HG03103 (cell line): ENCODE data around the gene RFWD3.
"Not testable (repeated sequence)": the region's sequence is repeated elsewhere in the genome, so short reads cannot be mapped to it uniquely, and the experiment has no call there.

Experiments used
- ATAC-seq: cut with Tn5 transposase; IDR thresholded peaks from one replicate; pipeline ENCODE4 v1.9.1; 2021; ENCODE audit warnings: low read depth; ENCODE audit not compliant: unreplicated experiment

RFWD3 gene

DNA sequence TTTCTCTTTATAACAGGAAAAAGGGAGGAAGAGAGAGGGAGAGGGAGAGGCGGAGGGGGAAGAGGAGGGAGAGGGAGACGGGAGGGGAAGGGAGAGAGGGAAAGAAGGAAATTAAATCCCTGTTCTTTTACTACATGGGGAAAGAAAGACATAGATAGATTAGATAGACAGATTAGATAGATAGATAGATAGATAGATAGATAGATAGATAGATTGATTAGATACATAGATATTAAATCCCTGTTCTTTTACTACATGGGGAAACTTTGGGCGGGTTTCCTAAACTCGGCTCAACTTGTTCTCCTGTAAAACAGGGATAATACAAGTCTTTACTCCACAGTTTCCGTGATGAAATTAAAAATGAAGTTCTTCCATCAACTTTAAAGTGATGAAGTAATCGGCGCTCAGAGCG lies 661 bp downstream of the RFWD3 start:
- no peak for ATAC-seq

DNA sequence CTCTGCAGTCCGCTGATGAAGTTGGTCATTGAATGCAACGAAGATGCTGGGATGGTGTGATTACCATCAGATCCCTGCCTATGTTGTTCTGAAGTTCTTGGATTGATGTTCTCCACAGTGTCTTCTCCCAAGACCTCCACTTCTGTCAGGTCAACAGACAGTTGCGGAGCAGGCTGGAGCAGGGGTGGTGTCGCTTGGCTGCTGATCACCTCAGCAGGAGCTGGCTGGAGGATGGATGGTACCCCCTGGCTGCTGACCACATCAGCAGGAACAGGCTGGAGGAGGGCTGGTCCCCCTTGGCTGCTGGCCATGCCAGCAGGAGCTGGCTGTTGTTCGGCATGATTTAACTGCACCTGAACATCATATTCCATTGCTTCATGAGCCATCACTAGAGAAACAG lies 5.6 kb downstream of the RFWD3 start:
- ATAC-seq = no peak

DNA sequence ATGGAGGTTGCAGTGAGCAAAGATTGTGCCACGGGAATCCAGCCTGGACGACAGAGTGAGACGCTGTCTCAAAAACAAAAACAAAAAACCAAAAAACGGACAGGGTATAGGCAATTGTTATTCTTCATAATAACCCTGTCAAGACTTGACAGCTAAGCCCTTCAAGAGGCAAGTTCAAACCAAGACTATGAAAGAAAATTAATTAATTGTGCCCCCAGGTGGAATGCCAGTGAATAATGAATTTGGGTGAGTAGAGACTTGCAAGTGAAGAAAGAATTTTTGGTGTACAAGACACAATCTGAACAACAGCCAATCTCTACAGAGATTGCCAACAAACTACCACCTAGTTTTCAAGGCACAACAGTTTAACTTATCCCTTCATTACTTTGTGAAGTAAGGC lies 6.3 kb downstream of the RFWD3 start:
- ATAC-seq = no peak

DNA sequence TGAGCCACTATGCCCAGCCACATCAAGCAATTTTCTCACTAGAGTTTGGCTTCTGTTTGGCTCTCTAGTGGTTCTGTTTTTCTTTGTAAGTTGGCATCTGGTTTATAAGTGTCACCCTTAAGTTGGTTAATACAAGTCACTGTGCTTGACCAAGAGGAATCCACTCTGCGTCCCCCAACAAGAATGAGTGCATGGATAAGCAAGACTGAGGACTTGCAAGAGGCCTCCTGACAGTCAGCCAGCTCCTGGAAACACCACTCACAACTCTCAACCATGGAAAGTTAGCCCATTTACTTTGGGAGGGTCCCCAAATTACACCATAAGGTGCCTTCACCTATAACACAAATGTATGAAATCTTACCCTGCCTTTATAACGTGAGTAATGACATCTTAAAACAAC lies 7.6 kb downstream of the RFWD3 start:
- no peak for ATAC-seq

DNA sequence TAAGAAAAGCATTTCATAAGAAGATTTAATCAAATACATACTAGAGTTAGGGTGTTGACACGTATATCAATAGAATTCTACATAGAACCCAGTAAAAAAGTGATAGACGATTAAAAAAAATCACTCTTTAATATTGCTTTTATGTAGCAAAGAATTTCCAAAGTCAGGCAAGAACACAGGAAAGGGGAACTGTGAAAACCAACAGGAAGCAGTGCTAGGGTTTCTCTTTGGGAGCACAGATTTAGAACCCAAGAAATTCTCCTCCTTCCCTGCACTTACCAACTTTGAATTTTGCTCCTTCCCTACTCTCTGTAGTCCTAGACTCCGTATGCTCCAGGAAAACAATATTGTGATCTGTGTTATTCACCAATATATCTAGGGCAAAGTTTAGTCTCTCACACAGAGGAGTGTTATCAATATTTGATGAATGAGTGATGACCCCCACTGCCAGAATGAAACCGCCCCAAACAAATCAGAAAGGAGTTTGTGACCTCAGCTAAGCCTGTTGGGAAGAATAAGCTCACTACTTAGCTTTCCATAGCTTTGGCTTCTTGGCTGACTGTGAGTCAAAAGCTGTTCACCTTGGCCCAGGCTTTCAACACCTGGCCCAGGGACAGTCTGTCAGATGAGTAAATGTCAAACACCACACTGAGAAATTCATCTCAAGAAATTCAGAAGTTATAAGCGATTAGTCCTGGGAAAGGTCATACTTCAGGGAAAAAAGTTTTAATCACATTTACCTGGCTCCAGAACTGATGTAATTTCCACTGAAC lies 8.6 kb downstream of the RFWD3 start:
- ATAC-seq = no peak

DNA sequence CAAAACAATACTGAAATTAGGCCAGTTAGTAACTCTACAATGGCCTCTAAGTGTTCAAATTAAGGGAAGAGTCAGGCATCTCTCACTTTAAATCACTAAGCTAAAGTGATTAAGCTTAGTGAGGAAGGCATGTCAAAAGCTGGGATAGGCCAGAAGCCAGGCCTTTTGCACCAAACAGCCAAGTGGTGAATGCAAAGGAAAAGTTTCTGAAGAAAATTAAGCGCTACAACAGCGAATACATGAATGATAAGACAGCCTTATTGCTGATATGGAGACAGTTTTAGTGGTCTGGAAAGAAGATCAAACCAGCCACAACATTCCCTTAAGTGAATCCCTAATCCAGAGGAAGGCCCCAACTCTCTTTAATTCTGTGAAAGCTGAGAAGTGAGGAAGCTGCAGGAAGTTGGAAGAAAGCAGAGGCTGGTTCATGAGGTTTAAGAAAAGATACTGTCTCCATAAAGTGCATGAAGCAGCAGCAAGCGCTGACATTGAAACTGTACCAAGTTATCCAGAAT lies 12.1 kb downstream of the RFWD3 start:
- ATAC-seq = no peak

DNA sequence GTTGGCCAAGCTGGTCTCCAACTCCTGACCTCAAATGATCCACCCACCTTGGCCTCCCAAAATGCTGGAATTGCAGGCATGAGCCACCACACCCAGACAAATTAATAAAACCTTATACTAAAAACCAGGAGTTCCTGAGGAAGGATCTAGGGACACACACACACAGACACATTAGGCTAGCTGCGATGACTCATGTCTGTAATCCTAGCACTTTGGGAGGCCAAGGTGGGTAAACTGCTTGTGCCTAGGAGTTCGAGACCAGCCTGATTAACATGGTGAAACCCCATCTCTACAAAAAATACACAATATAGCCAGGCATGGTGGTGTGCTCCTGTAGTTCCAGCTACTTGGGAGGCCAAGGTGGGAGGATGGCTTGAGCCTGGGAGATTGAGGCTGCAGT lies 13.8 kb downstream of the RFWD3 start:
- not testable (repeated sequence) for ATAC-seq

DNA sequence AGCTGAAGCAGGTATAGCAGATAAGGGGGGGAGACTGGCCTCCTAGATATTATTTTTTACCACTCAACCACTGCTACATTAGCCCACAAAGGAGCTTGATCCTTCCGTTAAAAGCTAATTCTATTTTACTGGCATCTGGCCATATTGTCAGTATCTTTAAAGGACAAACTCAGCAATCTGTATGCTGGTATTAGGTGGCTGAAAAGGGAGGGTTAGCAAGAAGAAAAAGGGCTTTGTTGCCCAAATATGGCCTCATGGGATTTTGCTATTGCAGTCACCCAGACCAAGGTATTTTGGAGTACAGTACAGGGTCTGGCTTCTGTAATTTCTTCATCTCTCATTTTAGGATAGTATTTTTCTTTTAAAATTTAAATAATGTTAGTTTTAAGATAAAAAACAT lies 14.4 kb downstream of the RFWD3 start:
- no peak for ATAC-seq

DNA sequence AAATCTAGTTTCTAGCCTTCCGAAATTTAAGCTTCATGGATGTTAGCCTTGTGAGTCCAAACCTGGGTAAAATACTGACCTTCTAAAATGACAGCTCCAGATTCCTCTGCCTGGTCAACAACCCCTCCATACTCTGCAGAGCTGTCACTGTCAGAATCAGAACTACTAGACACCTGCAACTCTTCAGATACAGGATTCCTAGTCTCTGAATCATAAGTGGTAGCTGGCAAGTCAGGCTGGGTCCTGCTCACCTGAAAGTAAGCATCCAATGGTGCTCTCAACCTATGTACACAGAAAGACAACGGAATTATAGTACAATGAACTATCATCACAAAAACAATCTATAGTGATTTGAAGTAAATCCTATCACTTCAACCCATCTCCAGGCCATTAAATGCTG lies 14.8 kb downstream of the RFWD3 start:
- ATAC-seq = no peak

DNA sequence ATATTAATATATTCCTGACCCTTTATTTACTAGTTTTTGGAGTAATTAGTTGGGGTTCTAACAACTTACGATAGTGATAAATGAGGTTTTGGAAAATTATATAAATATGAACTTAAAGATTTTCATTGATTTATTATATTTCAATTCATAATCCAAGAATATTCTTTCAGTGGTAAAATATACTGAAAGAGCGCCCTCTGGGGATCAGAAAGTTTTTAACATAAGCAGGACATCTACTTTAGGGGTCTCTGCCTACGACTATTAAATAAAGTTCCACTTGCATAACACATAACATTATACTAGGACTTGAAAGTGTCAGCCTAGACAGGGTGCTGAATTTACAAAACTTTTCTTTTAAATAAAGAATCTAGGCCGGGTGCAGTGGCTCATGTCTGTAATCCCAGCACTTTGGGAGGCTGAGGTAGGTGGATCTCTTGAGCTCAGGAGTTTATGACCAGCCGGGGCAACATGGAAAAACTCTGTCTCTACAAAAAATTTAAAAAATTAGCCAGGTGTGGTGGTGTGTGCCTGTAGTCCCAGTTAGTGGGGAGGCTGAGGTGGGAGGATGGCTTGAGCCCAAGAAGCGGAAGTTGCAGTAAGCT lies 15.6 kb downstream of the RFWD3 start:
- no peak for ATAC-seq

DNA sequence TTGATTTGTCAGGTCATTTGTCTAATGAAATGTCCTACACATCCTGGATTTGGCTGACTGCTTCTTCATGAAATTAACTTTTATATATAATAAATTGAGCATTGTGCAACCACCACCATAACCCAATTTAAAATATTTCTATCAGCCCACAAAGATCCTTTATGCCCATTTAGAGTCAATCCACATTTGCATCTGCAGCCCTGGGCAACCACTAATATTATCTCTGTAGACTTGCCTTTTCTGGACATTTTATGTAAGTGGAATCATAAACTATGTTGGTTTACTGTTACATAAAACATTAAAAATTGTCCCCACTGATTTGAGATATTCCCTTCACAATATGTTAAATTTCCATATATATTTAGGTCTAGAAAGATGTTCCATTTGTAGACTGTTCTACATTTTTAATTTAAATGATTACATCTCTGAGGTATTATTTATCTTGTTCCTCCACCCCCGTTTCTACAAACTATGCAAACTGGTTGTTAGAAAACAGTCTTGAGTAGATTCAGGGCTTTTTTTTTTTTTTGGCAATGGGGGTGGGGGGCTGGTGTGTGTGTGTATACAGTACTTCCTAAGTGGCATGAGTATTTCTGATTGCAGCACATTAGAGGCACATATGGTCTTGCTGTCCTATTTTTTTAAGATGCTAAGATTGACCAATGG lies 16.7 kb downstream of the RFWD3 start:
- no peak for ATAC-seq

DNA sequence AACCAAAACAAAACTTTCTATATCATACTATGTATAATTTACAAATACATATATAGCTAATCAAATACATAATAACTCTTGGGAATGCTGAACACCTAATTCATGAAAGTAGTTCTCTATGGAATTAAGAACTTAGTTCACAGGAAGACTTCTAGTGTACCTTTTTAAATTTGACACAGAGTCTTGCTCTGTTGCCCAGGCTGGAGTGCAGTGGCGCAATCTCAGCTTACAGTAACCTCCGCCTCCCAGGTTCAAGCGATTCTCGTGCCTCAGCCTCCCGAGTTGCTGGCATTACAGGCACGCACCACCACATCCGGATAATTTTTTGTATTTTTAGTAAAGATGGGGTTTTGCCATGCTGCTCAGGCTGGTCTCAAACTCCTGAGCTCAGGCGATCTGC lies 24.7 kb downstream of the RFWD3 start:
- no peak for ATAC-seq

DNA sequence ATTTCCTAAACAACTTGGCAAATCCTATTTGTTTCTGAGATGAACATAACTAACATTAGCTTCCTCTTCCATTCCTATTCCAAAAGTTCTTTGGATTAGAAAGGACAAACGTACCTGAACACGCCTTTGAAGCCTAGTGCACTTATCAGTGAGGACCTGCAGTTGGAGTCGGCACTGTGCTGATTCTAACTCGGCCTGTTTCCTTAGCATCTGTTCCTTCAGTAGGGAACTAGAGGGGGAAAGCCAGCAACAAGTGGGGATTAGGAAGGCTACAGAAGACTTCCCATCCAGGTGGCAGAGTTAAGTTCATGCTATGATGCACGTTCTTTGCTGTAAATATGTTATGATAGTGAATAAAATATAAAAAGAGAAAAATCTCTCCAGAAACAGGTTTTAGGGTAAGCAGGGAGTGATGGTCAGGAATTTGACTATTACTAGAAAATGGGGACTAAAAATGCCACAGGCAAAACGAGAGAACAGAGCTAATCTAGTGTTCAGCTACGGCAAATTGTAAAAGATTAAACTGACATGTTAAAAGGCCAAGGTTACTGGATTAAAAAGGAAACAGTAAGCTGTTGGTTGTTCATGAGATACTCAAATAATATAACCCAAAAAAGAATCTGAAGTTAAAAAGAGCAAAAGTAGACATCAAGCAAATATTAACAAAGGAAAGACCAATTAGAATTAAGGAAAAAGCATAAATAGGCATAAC lies 28.8 kb downstream of the RFWD3 start:
- no peak for ATAC-seq

DNA sequence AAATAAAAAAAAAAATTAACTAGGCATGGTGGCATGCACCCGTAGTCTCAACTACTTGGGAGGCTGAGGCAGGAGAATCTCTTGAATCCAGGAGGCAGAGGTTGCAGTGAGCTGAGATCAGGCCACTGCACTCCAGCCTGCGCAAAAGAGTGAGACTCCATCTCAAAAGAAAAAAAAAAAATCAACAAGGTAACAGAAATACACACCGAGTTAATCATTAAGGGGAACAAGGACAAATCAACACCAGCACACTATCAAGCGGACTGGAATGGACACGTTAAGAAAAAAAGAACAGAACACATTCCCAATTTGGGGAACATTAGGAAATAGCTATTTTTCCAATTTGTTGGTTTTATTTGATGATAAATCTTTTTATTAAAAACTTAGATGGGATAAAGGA lies 31.4 kb downstream of the RFWD3 start:
- ATAC-seq = no peak

DNA sequence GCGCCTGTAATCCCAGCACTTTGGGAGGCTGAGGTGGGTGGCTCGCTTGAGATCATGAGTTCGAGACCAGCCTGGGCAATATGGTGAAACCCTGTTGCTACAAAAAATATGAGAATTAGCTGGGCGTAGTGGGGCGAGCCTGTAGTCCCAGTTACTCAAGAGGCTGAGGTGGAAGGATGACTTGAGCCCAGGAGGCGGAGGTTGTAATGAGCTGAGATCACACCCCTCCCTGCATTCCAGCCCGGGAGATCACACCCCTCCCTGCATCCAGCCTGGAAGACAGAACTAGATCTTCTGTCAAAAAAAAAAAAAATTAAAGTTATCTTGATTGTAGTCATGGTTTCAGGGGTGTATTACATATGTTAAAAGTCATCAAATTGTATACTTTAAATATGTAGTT lies 33.0 kb downstream of the RFWD3 start:
- ATAC-seq = no peak

DNA sequence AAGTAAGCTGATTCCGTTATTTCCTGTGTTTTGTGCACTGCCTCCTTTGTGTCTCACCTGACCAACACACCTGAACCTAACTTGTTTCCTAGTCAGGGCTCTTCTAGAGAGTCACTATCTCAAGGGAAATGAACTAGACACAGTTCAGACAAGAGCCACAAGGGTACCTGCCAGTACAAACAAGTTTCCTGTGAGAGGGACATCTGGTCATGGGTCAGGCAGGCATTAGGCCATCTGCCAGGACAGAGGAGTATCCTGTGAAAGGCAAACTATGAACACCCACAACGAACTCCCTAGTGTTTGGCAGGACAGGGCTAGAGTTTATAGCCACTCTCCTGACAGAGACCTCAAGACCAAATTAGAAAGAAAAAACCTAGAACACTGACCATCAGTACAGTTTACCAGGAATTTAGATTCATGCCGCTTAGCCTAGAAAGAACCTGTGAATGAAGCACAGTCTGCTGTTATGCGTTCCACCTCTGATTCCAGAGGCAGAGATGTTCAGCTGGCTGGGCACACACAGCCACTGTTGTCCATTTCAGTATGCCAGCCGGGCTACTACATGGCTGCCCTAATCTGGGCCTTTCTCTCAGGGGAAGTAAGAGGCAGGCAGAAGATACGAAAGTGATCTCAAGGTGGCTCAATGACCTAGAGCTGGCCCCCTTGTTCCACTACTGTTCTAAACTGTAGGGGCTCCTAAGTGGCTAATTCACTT lies 39.0 kb downstream of the RFWD3 start:
- no peak for ATAC-seq

DNA sequence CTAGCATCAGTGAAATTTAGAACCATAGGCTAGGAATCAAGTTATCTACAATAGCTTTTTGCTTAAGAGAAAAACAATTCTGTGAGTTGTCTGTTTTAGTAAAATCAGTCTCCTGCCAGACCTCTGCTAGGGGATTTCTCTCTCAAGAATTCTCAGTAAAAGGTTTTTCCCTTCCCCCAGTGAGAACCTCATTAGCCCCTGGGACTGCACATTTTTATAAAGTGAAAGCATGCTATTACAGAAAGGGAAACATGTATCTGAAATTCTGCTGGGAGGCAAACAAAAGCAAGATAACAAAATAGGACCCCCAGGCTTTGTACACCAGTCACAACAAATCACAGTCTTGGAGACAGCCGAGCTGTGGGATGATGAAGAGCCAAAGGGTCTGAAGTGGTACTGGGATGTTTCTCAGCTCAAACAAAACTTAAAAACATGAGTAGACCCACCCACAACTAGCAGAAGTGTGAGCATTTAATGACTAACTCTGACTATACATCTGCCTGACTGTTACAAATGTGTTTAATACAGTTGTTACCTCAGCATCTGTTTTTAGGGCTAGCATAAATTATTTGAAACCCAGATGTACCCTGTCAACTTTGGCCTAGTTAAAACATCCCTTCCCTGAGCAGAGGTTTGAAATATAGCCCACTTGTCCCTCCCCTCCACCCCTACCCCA lies 39.8 kb downstream of the RFWD3 start:
- no peak for ATAC-seq

DNA sequence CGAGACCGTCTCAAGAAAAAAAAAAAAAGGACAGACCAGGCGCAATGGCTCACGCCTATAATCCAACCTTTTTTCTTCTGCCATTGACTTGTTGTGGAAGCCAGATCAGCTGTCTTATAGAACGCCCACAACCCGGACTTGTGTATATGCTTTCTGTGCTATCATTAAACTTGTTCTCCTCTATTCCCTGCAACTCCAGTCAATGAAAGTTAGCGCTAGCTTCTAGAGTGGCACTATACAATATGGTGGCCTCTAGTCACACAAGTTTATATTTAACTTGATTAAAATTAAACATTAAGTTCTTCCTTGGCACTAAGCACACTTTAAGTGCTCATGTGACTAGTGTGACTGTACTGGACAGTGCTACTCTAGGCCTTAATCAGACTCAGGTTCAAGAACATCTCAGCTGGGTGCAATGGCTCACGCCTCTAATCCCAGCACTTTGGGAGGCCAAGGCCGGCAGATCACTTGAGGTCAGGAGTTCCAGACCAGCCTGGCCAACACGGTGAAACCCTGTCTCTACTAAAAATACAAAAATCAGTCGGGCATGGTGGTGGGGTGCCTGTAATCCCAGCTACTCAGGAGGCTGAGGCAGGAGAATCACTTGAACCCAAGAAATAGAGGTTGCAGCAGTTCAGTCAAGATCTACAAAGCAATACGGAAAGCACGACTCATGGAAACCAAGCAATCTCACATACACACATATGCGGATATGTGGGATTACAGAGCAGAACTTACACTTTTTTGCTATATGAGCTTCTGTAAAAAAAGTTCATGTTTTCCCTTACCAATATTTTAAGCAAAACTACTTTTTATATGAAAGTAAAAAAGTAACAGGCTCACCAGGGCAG lies 41.0 kb downstream of the RFWD3 start:
- ATAC-seq = no peak

DNA sequence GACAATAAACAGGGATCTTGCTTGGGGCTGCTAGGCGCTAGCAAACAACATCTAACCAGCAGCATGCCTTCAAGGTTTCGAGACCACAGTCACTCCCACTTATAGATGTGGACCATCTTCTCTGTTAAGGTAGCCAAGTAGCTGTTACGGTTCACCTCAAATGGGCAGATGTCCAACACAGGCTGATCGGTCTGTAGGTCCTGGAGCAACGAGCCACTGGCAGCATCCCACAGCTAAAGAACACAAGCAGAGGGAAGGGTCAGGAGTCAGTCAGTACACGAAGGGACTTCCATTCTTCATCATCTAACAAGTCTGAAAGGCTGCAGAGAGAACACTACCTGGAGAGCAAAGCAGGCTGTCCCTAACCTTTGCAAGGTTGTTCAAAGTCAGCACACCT lies 42.8 kb downstream of the RFWD3 start:
- ATAC-seq = no peak
